ENCODE results near the gene HOXB5.

The HOXB5 gene

GRCh38 chr17:48587276-48588073 is 6.1 kb downstream of the HOXB5 start (continued):
- no peak for TF ChIP-seq ZNF596 (tag by site-specific recombination; IDR thresholded peaks at IDR 0.05)
- TF ChIP-seq ZNF560 (tag by site-specific recombination; IDR thresholded peaks at IDR 0.05; ENCODE audit: borderline replicate concordance): no peak
- TF ChIP-seq, protein P1, sequence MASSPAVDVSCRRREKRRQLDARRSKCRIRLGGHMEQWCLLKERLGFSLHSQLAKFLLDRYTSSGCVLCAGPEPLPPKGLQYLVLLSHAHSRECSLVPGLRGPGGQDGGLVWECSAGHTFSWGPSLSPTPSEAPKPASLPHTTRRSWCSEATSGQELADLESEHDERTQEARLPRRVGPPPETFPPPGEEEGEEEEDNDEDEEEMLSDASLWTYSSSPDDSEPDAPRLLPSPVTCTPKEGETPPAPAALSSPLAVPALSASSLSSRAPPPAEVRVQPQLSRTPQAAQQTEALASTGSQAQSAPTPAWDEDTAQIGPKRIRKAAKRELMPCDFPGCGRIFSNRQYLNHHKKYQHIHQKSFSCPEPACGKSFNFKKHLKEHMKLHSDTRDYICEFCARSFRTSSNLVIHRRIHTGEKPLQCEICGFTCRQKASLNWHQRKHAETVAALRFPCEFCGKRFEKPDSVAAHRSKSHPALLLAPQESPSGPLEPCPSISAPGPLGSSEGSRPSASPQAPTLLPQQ (tag by site-specific recombination; IDR thresholded peaks at IDR 0.05): no peak; the same call in 1 of the 2 replicates
- TF ChIP-seq ZNF664 (tag by site-specific recombination; IDR thresholded peaks at IDR 0.05): 0 out of 2 replicates have a peak, but pooled peaks have one; percentile 4
- TF ChIP-seq PBX3 (CRISPR knock-in tag; IDR thresholded peaks at IDR 0.05): no peak
- TF ChIP-seq ZNF248 (tag by site-specific recombination; IDR thresholded peaks at IDR 0.05): no peak
- peak; percentile 74 for TF ChIP-seq ZNF335 (tag by site-specific recombination; conservative IDR thresholded peaks at IDR 0.05)
- TF ChIP-seq PRDM6 (tag by site-specific recombination; IDR thresholded peaks at IDR 0.05): peak; percentile 83
- TF ChIP-seq EGR2 (tag by site-specific recombination; IDR thresholded peaks at IDR 0.05; ENCODE audit: low read depth): no peak
- TF ChIP-seq PATZ1 (tag by site-specific recombination; IDR thresholded peaks at IDR 0.05): peak; percentile 70
- no peak for TF ChIP-seq ZNF830 (tag by site-specific recombination; IDR thresholded peaks at IDR 0.05; ENCODE audit: low read depth)
- TF ChIP-seq ZNF221 (tag by site-specific recombination; IDR thresholded peaks at IDR 0.05; ENCODE audit: borderline replicate concordance): no peak
- no peak for TF ChIP-seq ZNF624 (tag by site-specific recombination; IDR thresholded peaks at IDR 0.05)
- TF ChIP-seq ZNF707 (tag by site-specific recombination; IDR thresholded peaks at IDR 0.05): no peak
- TF ChIP-seq, protein P2, sequence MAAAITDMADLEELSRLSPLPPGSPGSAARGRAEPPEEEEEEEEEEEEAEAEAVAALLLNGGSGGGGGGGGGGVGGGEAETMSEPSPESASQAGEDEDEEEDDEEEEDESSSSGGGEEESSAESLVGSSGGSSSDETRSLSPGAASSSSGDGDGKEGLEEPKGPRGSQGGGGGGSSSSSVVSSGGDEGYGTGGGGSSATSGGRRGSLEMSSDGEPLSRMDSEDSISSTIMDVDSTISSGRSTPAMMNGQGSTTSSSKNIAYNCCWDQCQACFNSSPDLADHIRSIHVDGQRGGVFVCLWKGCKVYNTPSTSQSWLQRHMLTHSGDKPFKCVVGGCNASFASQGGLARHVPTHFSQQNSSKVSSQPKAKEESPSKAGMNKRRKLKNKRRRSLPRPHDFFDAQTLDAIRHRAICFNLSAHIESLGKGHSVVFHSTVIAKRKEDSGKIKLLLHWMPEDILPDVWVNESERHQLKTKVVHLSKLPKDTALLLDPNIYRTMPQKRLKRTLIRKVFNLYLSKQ (tag by site-specific recombination; IDR thresholded peaks at IDR 0.05; ENCODE audit: borderline replicate concordance): no peak
- TF ChIP-seq, protein P3, sequence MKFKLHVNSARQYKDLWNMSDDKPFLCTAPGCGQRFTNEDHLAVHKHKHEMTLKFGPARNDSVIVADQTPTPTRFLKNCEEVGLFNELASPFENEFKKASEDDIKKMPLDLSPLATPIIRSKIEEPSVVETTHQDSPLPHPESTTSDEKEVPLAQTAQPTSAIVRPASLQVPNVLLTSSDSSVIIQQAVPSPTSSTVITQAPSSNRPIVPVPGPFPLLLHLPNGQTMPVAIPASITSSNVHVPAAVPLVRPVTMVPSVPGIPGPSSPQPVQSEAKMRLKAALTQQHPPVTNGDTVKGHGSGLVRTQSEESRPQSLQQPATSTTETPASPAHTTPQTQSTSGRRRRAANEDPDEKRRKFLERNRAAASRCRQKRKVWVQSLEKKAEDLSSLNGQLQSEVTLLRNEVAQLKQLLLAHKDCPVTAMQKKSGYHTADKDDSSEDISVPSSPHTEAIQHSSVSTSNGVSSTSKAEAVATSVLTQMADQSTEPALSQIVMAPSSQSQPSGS (tag by site-specific recombination; IDR thresholded peaks at IDR 0.05; ENCODE audit: low read depth): no peak
- TF ChIP-seq GFI1B (tag by site-specific recombination; IDR thresholded peaks at IDR 0.05): no peak
- peak; percentile 63; the same call in 1 of the 2 replicates for TF ChIP-seq KLF16 (tag by site-specific recombination; IDR thresholded peaks at IDR 0.05)
- TF ChIP-seq, protein P4, sequence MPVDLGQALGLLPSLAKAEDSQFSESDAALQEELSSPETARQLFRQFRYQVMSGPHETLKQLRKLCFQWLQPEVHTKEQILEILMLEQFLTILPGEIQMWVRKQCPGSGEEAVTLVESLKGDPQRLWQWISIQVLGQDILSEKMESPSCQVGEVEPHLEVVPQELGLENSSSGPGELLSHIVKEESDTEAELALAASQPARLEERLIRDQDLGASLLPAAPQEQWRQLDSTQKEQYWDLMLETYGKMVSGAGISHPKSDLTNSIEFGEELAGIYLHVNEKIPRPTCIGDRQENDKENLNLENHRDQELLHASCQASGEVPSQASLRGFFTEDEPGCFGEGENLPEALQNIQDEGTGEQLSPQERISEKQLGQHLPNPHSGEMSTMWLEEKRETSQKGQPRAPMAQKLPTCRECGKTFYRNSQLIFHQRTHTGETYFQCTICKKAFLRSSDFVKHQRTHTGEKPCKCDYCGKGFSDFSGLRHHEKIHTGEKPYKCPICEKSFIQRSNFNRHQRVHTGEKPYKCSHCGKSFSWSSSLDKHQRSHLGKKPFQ (tag by site-specific recombination; IDR thresholded peaks at IDR 0.05): peak; percentile 87
- peak; percentile 85 for TF ChIP-seq GLIS1 (tag by site-specific recombination; IDR thresholded peaks at IDR 0.05)
- no peak for TF ChIP-seq ZNF169 (tag by site-specific recombination; IDR thresholded peaks at IDR 0.05)
- peak; percentile 39; the same call in 1 of the 2 replicates for TF ChIP-seq ZNF76 (tag by site-specific recombination; IDR thresholded peaks at IDR 0.05; ENCODE audit: borderline replicate concordance, low read depth)
- TF ChIP-seq, protein P5, sequence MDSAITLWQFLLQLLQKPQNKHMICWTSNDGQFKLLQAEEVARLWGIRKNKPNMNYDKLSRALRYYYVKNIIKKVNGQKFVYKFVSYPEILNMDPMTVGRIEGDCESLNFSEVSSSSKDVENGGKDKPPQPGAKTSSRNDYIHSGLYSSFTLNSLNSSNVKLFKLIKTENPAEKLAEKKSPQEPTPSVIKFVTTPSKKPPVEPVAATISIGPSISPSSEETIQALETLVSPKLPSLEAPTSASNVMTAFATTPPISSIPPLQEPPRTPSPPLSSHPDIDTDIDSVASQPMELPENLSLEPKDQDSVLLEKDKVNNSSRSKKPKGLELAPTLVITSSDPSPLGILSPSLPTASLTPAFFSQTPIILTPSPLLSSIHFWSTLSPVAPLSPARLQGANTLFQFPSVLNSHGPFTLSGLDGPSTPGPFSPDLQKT (IDR thresholded peaks at IDR 0.05; ENCODE audit: borderline replicate concordance, low read depth, low read length): no peak
- TF ChIP-seq KLF10 (tag by site-specific recombination; IDR thresholded peaks at IDR 0.05): peak; percentile 53; the same call in 1 of the 2 replicates
- no peak for TF ChIP-seq ZNF121 (tag by site-specific recombination; IDR thresholded peaks at IDR 0.05)
- peak; percentile 69 for TF ChIP-seq ZBTB8A (tag by site-specific recombination; IDR thresholded peaks at IDR 0.05)
